DOHH2 (cell line): ENCODE data around the gene SMIM43.
"Not testable (repeated sequence)": the region's sequence is repeated elsewhere in the genome, so short reads cannot be mapped to it uniquely, and the experiment has no call there.

Source experiments
- H3F3A ChIP-seq: fragments of 200-600 bp; sonication (generic), shearing (Covaris generic); 2 replicates; pipeline ENCODE4 v1.6.0; 2016; ENCODE audit warnings: antibody characterized with exemption, mild to moderate bottlenecking; ENCODE audit not compliant: control insufficient read depth, insufficient read depth
- H3K27ac ChIP-seq: fragments of 200-600 bp; sonication (generic); 2 replicates; pipeline ENCODE4 v1.5.1; 2014; ENCODE audit warnings: low read depth, mild to moderate bottlenecking, low read length, moderate library complexity
- H3K27me3 ChIP-seq: fragments of 200-600 bp; sonication (generic); 2 replicates; pipeline ENCODE4 v1.6.1; 2014; ENCODE audit warnings: mild to moderate bottlenecking, low read length, mixed read lengths; ENCODE audit not compliant: control insufficient read depth
- H3K36me3 ChIP-seq: fragments of 200-600 bp; sonication (generic); 2 replicates; pipeline ENCODE4 v1.6.1; 2014; ENCODE audit warnings: mild to moderate bottlenecking, low read length, moderate library complexity, mixed read lengths; ENCODE audit not compliant: control insufficient read depth
- H3K4me1 ChIP-seq: fragments of 200-600 bp; sonication (generic); 2 replicates; pipeline ENCODE4 v1.6.1; 2014; ENCODE audit warnings: mild to moderate bottlenecking, low read length, mixed read lengths; ENCODE audit not compliant: control insufficient read depth
- H3K4me2 ChIP-seq: fragments of 200-600 bp; sonication (generic); 2 replicates; pipeline ENCODE4 v1.6.0; 2014; ENCODE audit warnings: mild to moderate bottlenecking, low read length, moderate library complexity
- H3K4me3 ChIP-seq: fragments of 200-600 bp; sonication (generic); 2 replicates; pipeline ENCODE4 v1.5.1; 2014; ENCODE audit warnings: mild to moderate bottlenecking, low read length, mixed read lengths
- H3K79me2 ChIP-seq: fragments of 200-600 bp; sonication (generic); 2 replicates; pipeline ENCODE4 v1.6.1; 2014; ENCODE audit warnings: mild to moderate bottlenecking, low read length, mixed read lengths; ENCODE audit not compliant: control insufficient read depth
- H3K9me2 ChIP-seq: fragments of 200-600 bp; sonication (generic); replicated peaks from 2 replicates; pipeline ENCODE4 v1.6.1; 2014; ENCODE audit warnings: mild to moderate bottlenecking, low read length, mixed read lengths; ENCODE audit not compliant: control insufficient read depth
- H3K9me3 ChIP-seq: fragments of 200-600 bp; sonication (generic); 2 replicates; pipeline ENCODE4 v1.6.1; 2014; ENCODE audit warnings: antibody characterized with exemption, low read length, mixed read lengths; ENCODE audit not compliant: control insufficient read depth, insufficient read depth
- H4K20me1 ChIP-seq: fragments of 200-600 bp; sonication (generic); 2 replicates; pipeline ENCODE4 v1.6.0; 2014; ENCODE audit warnings: low read depth, mild to moderate bottlenecking, antibody characterized with exemption, low read length, moderate library complexity; ENCODE audit not compliant: control insufficient read depth, insufficient read depth
- EZH2phosphoT487 ChIP-seq: fragments of 200-600 bp; sonication (generic); IDR thresholded peaks from 2 replicates; pipeline ENCODE4 v1.6.1; 2017; ENCODE audit warnings: borderline replicate concordance, mild to moderate bottlenecking, antibody characterized with exemption, low read length, moderate library complexity, mixed read lengths
- TF ChIP-seq, protein P1 (sequence below): fragments of 200-600 bp; sonication (generic); IDR thresholded peaks from one replicate; pipeline ENCODE4 v1.5.1; 2014; ENCODE audit warnings: antibody characterized with exemption, mild to moderate bottlenecking, low read depth, low read length; ENCODE audit not compliant: poor library complexity, severe bottlenecking

The SMIM43 gene

DNA sequence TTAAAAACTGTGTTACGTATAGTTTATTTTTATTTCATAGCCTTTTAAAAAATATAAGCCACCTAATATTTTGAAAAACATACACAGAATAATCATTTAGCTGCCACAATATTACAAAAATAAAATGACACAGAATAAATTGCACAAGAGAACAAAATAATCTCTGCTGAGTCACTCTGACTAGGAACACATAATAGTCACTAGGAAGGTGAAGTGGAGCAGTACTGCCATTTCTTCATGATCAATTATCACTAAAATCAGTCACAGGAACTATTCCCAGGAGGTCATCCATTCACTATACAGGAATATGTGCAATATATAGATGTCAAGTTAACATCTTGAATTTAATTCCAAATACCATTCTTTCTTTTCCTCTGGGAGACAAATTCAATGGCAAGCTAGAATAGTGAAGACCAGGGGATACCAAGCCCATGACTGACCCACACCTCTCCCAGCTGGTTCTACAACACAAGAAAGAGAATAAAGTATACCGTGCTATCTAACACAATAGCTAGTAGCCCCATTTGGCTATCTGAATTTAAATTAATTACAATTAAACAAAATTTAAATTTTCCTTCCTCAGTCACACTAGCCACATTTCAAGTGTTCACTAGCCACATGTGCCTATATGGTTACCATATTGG is 5.9 kb downstream of the SMIM43 start:
- Histone ChIP-seq H3K9me2 (no peaks in the 10 kb centered on the region), H3K79me2 (no peaks in the 10 kb centered on the region), H3K27ac (no peak overlapping the region), H3K27me3 (peaks cover 8% of the 10 kb centered on the region; the same call in 1 of the 2 replicates), H3K9me3 (no peaks in the 10 kb centered on the region), H4K20me1 (no peaks in the 10 kb centered on the region), H3K36me3 (no peaks in the 10 kb centered on the region), H3K4me3 (no peak overlapping the region), H3K4me2 (no peak overlapping the region), H3F3A (no peaks in the 10 kb centered on the region), H3K4me1 (no peaks in the 10 kb centered on the region)
- TF ChIP-seq, protein P1, sequence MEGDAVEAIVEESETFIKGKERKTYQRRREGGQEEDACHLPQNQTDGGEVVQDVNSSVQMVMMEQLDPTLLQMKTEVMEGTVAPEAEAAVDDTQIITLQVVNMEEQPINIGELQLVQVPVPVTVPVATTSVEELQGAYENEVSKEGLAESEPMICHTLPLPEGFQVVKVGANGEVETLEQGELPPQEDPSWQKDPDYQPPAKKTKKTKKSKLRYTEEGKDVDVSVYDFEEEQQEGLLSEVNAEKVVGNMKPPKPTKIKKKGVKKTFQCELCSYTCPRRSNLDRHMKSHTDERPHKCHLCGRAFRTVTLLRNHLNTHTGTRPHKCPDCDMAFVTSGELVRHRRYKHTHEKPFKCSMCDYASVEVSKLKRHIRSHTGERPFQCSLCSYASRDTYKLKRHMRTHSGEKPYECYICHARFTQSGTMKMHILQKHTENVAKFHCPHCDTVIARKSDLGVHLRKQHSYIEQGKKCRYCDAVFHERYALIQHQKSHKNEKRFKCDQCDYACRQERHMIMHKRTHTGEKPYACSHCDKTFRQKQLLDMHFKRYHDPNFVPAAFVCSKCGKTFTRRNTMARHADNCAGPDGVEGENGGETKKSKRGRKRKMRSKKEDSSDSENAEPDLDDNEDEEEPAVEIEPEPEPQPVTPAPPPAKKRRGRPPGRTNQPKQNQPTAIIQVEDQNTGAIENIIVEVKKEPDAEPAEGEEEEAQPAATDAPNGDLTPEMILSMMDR: no peak
- no peak for TF ChIP-seq EZH2phosphoT487

DNA sequence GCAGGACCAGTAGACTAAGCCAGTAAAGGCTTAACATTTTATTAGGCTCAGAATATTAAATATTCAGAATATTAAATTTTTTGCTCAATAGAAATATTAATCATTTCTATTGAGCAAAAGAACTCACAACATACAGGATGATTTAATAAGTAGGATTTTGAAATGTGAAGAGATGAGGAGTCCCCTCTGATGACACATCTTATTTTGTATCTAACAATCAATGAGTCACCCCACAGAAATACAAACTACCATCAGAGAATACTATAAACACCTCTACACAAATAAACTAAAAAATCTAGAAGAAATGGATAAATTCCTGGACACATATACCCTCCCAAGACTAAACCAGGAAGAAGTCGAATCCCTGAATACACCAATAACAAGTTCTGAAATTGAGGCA is 12.8 kb downstream of the SMIM43 start:
- H3F3A ChIP-seq, H4K20me1 ChIP-seq, H3K4me1 ChIP-seq, H3K27ac ChIP-seq, H3K9me2 ChIP-seq, H3K4me3 ChIP-seq, H3K4me2 ChIP-seq, H3K27me3 ChIP-seq, H3K36me3 ChIP-seq, H3K79me2 ChIP-seq, H3K9me3 ChIP-seq: not testable (repeated sequence)

DNA sequence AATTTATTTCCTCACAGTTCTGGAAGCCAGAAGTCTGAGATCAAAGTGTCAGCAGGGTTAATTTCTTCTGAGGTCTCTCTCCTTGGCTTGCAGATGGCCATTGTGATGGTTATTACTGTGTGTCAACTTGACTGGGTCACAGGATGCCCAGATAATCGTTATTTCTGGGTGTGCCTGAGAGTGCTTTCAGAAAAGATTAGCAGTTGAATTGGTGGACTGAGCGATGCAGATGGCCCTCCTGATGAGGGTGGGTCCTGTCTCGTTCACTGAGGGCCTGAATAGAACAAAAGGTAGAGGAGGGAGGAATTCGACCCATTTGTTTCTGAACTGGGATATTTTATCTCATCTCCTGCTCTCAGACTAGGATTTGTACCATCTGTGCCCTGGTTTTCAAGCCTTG is 15.7 kb downstream of the SMIM43 start:
- H3K9me3 ChIP-seq: no peaks in the 10 kb centered on the region
- no peaks in the 10 kb centered on the region for H3K79me2 ChIP-seq
- no peak for TF ChIP-seq EZH2phosphoT487
- TF ChIP-seq, protein P1: no peak
- no peak overlapping the region for H3K4me3 ChIP-seq
- no peak overlapping the region for H3K4me2 ChIP-seq
- H3F3A ChIP-seq: no peaks in the 10 kb centered on the region
- H3K9me2 ChIP-seq: no peaks in the 10 kb centered on the region
- H4K20me1 ChIP-seq: no peaks in the 10 kb centered on the region
- no peaks in the 10 kb centered on the region; the same call in 1 of the 2 replicates for H3K27me3 ChIP-seq
- H3K27ac ChIP-seq: no peak overlapping the region
- no peaks in the 10 kb centered on the region for H3K36me3 ChIP-seq
- H3K4me1 ChIP-seq: no peaks in the 10 kb centered on the region

DNA sequence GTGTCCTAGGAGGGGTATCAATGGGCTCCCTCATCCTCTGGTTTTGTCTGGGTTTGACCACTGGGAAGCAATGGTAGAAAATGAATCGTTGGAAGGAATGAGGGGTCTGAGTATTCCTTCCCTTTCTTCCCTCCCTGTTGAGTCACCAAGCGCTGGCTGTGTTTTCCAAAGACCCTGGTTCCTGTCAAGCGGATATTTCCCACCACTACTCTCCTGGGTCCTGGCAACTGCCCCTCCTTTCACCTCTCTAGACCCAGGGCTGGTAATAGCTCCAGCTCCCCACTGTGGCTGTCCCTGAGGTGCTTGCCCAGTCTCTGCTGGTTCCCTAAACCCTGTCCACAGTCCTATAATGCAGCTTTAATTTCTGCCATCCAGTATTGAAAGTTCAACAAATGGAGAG is 22.2 kb downstream of the SMIM43 start:
- Histone ChIP-seq H3F3A (no peaks in the 10 kb centered on the region), H3K9me3 (no peaks in the 10 kb centered on the region), H3K27ac (no peak overlapping the region), H3K4me3 (no peak overlapping the region), H3K4me2 (no peak overlapping the region), H3K27me3 (no peaks in the 10 kb centered on the region; the same call in 1 of the 2 replicates), H3K9me2 (no peaks in the 10 kb centered on the region), H3K36me3 (no peaks in the 10 kb centered on the region), H4K20me1 (no peaks in the 10 kb centered on the region), H3K79me2 (no peaks in the 10 kb centered on the region), H3K4me1 (no peaks in the 10 kb centered on the region)
- TF ChIP-seq, protein P1: no peak
- no peak for TF ChIP-seq EZH2phosphoT487
